Stimulated activated naive CD8-positive, alpha-beta T cell treated with anti-CD3 and anti-CD28 coated beads, Interleukin-15, amount 100 ng/mL, for 72 hours (primary cell): ENCODE results near the gene RASSF5.

ENCODE experiments used
- ATAC-seq: fragments of 150-1000 bp; cut with Tn5 transposase; 2 replicates; pipeline ENCODE4 v1.10.0; 2021; ENCODE audit warnings: mild to moderate bottlenecking, moderate library complexity
- DNase-seq, 2 donors: peaks; one replicate each; pipeline ENCODE4 v3.0.0; 2021 to 2022
- H3K27ac Mint-ChIP-seq, 2 donors: one replicate each; pipeline ENCODE4 v1.8.0; 2022; ENCODE audit warnings: mild to moderate bottlenecking in 2 of 2, mixed read lengths in 2 of 2, moderate library complexity in 2 of 2
- H3K27me3 Mint-ChIP-seq: one replicate; pipeline ENCODE4 v1.8.0; 2022; ENCODE audit warnings: mixed read lengths
- H3K4me1 Mint-ChIP-seq: one replicate; pipeline ENCODE4 v1.8.0; 2022; ENCODE audit warnings: mild to moderate bottlenecking, mixed read lengths
- H3K4me3 Mint-ChIP-seq, 2 donors: one replicate each; pipeline ENCODE4 v1.8.0; 2022; ENCODE audit warnings: mild to moderate bottlenecking in 2 of 2, mixed read lengths in 2 of 2, moderate library complexity in 1 of 2
- H3K9me3 Mint-ChIP-seq, 2 donors: one replicate each; pipeline ENCODE4 v1.8.0; 2022; ENCODE audit warnings: mixed read lengths in 2 of 2

Gene RASSF5

GRCh38 chr1:206501881-206502280, 5.5 kb upstream of the RASSF5 start:
- Mint-ChIP-seq H3K27ac (no peak overlapping the region), H3K4me1 (peaks cover 67% of the 10 kb centered on the region)

DNA sequence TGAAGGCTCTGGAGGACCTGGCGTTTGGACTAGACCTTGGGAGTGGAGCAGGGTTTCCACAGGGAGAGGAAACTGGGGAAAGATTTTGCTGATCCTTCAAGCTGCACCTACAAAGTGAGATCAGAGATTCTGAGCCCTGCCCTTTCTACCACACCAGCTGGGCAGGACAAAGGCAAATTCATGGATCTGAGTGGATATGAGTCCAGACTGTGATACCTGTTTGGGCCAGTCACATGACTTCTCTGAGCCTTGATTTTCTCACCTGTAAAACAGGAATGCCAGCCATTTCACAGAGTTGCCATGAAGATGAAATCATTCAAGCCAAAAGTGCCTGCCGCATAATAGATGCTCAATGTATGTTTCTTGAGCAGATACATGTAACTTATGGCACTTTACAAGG, 4.9 kb upstream of the RASSF5 start:
- H3K27me3 Mint-ChIP-seq, result peaks cover 15% of the 10 kb centered on the region
- no peak overlapping the region for H3K4me3 Mint-ChIP-seq
- H3K9me3 Mint-ChIP-seq, result no peaks in the 10 kb centered on the region
- DNase-seq (no peak), ATAC-seq (no peak)
- H3K27ac Mint-ChIP-seq, result no peak overlapping the region
- H3K4me1 Mint-ChIP-seq, result peaks cover 64% of the 10 kb centered on the region

More at GRCh38 chr1:206501881-206502280, 5.5 kb upstream of the RASSF5 start:
- DNase-seq, result no peak
- no peak overlapping the region for H3K4me3 Mint-ChIP-seq
- H3K27me3 Mint-ChIP-seq, result peaks cover 15% of the 10 kb centered on the region
- no peak for ATAC-seq
- H3K9me3 Mint-ChIP-seq, result no peaks in the 10 kb centered on the region

GRCh38 chr1:206502812-206503211, 4.5 kb upstream of the RASSF5 start:
- Mint-ChIP-seq H3K4me1 (peaks cover 65% of the 10 kb centered on the region), H3K4me3 (no peak overlapping the region), H3K9me3 (no peaks in the 10 kb centered on the region), H3K27me3 (peaks cover 16% of the 10 kb centered on the region), H3K27ac (no peak overlapping the region)
- ATAC-seq, result no peak
- no peak for DNase-seq

DNA sequence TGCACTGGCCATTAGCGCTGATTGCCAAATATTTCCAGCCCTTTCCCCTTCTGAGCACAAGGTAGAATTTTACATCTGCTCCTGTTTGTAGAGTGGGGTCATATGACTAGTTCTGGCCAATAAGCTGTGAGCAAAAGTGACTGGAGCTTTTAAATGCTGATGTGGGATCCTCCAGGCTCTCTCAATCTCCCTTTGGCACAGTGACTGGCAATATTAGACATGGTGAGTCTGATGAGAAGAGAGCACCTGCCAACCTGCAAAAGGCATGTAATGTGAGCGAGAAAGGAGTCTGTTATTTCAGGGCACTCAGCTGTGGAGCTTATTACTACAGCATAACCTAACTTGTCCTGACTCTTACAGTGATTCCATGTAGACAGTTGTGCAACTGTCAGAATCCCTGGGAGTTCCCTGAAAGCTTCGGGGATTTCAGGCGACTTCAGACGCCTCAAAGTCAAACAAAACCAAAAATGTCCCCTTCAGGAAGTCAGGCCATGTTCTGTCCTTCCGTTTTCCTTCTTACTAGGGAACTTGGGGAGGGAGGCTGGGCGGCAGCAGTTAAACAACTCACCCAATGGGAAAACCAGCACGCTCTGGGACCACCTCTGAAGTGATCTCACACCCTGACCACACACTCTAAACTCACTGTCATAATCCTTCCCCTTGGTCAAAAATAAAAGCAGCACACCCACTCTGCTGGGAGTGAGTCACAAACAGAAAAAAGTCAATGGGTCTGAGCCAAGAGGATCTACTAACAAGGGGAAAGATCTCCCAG, 3.6 kb upstream of the RASSF5 start:
- ATAC-seq, result peak; percentile 80
- H3K27ac Mint-ChIP-seq, result no peak overlapping the region
- H3K4me3 Mint-ChIP-seq, result peak overlapping the region; percentile 2 to 47
- H3K27me3 Mint-ChIP-seq, result peaks cover 25% of the 10 kb centered on the region
- H3K4me1 Mint-ChIP-seq, result peaks cover 75% of the 10 kb centered on the region
- DNase-seq, result peak; percentile 54 to 73
- H3K9me3 Mint-ChIP-seq, result no peaks in the 10 kb centered on the region

DNA sequence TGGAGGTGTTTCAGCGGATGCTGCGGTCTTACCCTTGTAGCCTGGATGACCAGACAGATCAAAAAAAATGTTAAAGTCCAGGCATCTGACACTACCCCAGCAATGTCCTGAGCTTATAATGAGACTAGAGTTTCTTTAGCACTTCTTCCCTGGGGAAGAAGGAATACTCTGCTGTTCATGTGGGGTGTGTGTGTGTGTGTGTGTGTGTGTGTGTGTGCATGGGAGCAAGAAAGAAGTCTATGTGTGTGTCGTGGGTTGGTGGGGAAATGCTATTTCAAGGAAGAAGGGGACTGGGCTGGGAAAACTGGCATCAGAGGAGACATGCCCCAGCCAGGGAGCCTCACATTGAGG, 3.0 kb upstream of the RASSF5 start:
- H3K4me1 Mint-ChIP-seq, result peaks cover 80% of the 10 kb centered on the region

DNA sequence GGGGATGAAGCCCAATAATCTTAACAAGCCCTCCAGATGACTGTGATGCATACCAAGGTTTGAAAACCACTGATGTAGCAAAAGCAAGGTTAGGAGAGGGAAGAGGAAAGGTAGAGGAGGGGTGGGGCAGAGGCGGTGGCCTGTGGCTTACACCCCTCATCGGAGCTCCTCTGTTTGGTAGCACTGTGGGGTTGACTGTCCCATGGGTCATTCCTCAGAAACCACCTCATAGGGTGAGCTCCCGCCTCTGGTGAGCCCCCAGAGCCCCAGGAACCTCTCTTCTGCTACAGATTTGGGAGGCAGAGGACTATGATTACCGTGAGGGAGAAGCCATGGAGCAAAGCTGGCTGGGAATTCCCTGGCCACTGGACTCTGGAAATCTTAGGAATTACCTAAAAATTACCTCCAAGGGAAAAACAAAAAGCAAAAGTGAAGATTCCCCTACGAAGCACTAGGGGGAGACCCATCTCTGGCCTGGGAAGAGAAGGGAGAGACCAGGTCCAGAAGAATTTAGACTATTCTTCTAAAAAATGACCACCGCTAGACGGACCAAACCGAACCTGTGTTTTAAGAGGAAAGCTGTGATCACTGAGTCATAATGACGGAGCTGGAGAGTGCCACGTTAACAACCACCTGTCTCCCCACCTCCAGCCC, 1.5 kb upstream of the RASSF5 start:
- H3K27me3 Mint-ChIP-seq, result peaks cover 46% of the 10 kb centered on the region
- peak overlapping the region; percentile 77 to 79 for H3K4me3 Mint-ChIP-seq
- H3K9me3 Mint-ChIP-seq, result no peaks in the 10 kb centered on the region
- ATAC-seq (no peak), DNase-seq (no peak)
- no peak overlapping the region for H3K27ac Mint-ChIP-seq
- H3K4me1 Mint-ChIP-seq, result peaks cover 79% of the 10 kb centered on the region

More for the DNA sequence above, 3.0 kb upstream of the RASSF5 start:
- H3K27ac Mint-ChIP-seq, result peak overlapping the region; percentile 27 to 39
- DNase-seq (no peak), ATAC-seq (no peak)
- peaks cover 31% of the 10 kb centered on the region for H3K27me3 Mint-ChIP-seq
- no peaks in the 10 kb centered on the region for H3K9me3 Mint-ChIP-seq
- peak overlapping the region; percentile 2 to 47 for H3K4me3 Mint-ChIP-seq

- Mint-ChIP-seq H3K27ac (peak overlapping the region; percentile 28 to 48), H3K27me3 (peaks cover 48% of the 10 kb centered on the region), H3K4me1 (peaks cover 71% of the 10 kb centered on the region), H3K9me3 (no peaks in the 10 kb centered on the region), H3K4me3 (peak overlapping the region; percentile 77 to 79)
- peak; percentile 55 for ATAC-seq
- peak in 1 of 2 donors; percentile 57 for DNase-seq
Observed at GRCh38 chr1:206506405-206507283, 687 bp upstream of the RASSF5 start.

- Mint-ChIP-seq H3K27me3 (peaks cover 63% of the 10 kb centered on the region), H3K4me1 (peaks cover 54% of the 10 kb centered on the region), H3K4me3 (peak overlapping the region; percentile 70 to 80), H3K27ac (peak overlapping the region; percentile 17 to 89), H3K9me3 (no peaks in the 10 kb centered on the region)
- DNase-seq (no peak), ATAC-seq (no peak)
Observed at GRCh38 chr1:206508130-206508889, 979 bp downstream of the RASSF5 start.

DNA sequence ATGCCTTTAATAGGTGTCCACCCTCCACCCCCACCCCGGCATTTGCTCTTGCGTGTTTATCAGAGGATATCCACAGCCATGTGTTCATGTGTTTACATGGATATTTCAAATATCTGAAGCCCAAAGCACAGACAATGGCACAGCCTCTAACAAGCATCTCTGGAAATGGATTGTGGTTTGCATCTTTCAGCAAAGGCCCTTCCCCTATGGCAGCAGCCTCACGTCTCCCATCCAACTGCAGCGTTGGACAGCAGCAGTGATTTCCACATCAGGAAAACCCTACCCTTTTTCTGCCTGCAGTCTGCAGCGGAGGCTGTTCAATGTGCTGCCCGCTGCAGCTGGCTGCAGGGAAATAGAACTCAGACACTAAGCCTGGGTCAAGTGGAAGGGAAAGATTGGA, 1.6 kb downstream of the RASSF5 start:
- no peak overlapping the region for H3K27ac Mint-ChIP-seq
- H3K4me3 Mint-ChIP-seq, result peak overlapping the region; percentile 17 to 70
- DNase-seq (no peak), ATAC-seq (no peak)
- no peaks in the 10 kb centered on the region for H3K9me3 Mint-ChIP-seq
- H3K4me1 Mint-ChIP-seq, result peaks cover 48% of the 10 kb centered on the region
- H3K27me3 Mint-ChIP-seq, result peaks cover 69% of the 10 kb centered on the region

DNA sequence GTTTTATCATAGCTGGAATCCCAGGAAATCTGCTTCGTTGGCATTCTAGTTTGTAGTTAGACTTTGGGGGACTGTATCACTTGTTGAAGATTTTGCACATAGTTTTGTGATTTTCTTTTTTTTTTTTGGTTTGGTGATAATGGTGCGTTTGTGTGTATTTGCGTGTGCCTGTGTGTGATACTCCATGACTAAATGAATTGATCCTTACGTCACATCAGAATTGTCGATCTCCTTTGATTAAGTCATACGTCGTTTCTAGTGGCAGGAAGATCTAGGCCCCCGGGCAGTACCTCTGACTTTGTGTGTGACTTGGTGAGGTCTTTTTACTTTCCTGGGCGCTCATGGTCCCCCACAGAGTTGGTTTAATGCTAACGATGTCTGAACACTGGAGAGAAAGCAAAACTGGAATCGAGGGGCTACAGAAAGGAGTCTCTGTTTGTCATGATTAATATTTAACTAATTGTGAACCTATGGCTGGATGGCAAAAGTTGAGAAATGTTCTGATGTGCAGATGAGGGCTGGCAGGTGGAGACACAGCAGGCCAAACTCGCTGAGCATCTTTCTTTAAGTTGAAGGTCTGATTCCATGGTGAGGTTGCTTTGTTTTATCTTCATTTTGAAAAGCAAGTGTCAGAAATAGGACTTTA, 2.4 kb downstream of the RASSF5 start:
- peaks cover 40% of the 10 kb centered on the region for H3K4me1 Mint-ChIP-seq
- H3K9me3 Mint-ChIP-seq, result no peaks in the 10 kb centered on the region
- H3K27ac Mint-ChIP-seq, result no peak overlapping the region
- no peak for DNase-seq
- ATAC-seq, result no peak
- no peak overlapping the region for H3K4me3 Mint-ChIP-seq
- peaks cover 77% of the 10 kb centered on the region for H3K27me3 Mint-ChIP-seq

GRCh38 chr1:206510371-206510770, 3.0 kb downstream of the RASSF5 start:
- H3K9me3 Mint-ChIP-seq, result no peaks in the 10 kb centered on the region
- H3K27ac Mint-ChIP-seq, result no peak overlapping the region
- DNase-seq (no peak), ATAC-seq (no peak)
- H3K4me3 Mint-ChIP-seq, result no peak overlapping the region
- peaks cover 33% of the 10 kb centered on the region for H3K4me1 Mint-ChIP-seq
- peaks cover 76% of the 10 kb centered on the region for H3K27me3 Mint-ChIP-seq

- H3K27ac Mint-ChIP-seq, result no peak overlapping the region
- H3K4me1 Mint-ChIP-seq, result peaks cover 31% of the 10 kb centered on the region
- DNase-seq (no peak), ATAC-seq (no peak)
- peaks cover 68% of the 10 kb centered on the region for H3K27me3 Mint-ChIP-seq
- no peak overlapping the region for H3K4me3 Mint-ChIP-seq
- no peaks in the 10 kb centered on the region for H3K9me3 Mint-ChIP-seq
Observed at GRCh38 chr1:206511362-206512057, 4.2 kb downstream of the RASSF5 start.

GRCh38 chr1:206512058-206512850, 4.9 kb downstream of the RASSF5 start:
- Mint-ChIP-seq H3K4me3 (no peak overlapping the region), H3K9me3 (no peaks in the 10 kb centered on the region), H3K27me3 (peaks cover 68% of the 10 kb centered on the region), H3K27ac (peak overlapping the region in 1 of 2 donors; percentile 63), H3K4me1 (peaks cover 26% of the 10 kb centered on the region)
- DNase-seq (no peak), ATAC-seq (no peak)

- peaks cover 67% of the 10 kb centered on the region for H3K27me3 Mint-ChIP-seq
- ATAC-seq (no peak), DNase-seq (no peak)
- peaks cover 24% of the 10 kb centered on the region for H3K4me1 Mint-ChIP-seq
- H3K4me3 Mint-ChIP-seq, result no peak overlapping the region
- H3K9me3 Mint-ChIP-seq, result no peaks in the 10 kb centered on the region
- no peak overlapping the region for H3K27ac Mint-ChIP-seq
Observed at GRCh38 chr1:206512851-206513180, 5.5 kb downstream of the RASSF5 start.
